ENCODE data around the gene PREPL. TPM values are rescaled to one million over a fixed set of nuclear protein-coding genes. Genes with fewer than 3 reads are reported as not detected.

The PREPL gene
- total and polyA plus RNA-seq, 2 of the 13 experiments (the other 11 are each of a cell fraction or from before 2014, with no cell fraction given), result 19.7 to 34.3 TPM

- WGBS (ENCODE audit: low lambda C conversion rate), result 95% methylated on average over 2 of the region's 2 CpGs
- Histone ChIP-seq H3K4me3 (replicated peaks in 1 of 3; ENCODE audit: insufficient read depth in 1 of 3, low read depth in 2 of 3, low read length in 3 of 3) (no peak overlapping the region), H3K9ac (ENCODE audit: insufficient read depth, low read depth, low read length) (no peak overlapping the region), H3K27me3 (ENCODE audit: control insufficient read depth in 1 of 2, insufficient read depth in 2 of 2, low read length in 2 of 2) (no peaks in the 10 kb centered on the region), H2AFZ (ENCODE audit: low read length) (no peak overlapping the region), H3K79me2 (ENCODE audit: insufficient read depth, low read length) (no peaks in the 10 kb centered on the region), H3K27ac (ENCODE audit: extremely low read length, insufficient read depth, low read length) (no peak overlapping the region), H3K4me2 (ENCODE audit: low read depth, low read length) (no peak overlapping the region), H3K9me3 (ENCODE audit: low read length) (no peaks in the 10 kb centered on the region), H3K36me3 (replicated peaks in 1 of 2; ENCODE audit: control insufficient read depth in 1 of 2, insufficient read depth in 2 of 2, low read length in 2 of 2) (peaks cover 10 to 56% of the 10 kb centered on the region in 2 experiments), H4K20me1 (ENCODE audit: insufficient read depth, low read length) (no peaks in the 10 kb centered on the region), H3K4me1 (ENCODE audit: insufficient read depth, low read length) (no peaks in the 10 kb centered on the region)
- ATAC-seq (no peak), FAIRE-seq (no peak), DNase-seq (ENCODE audit: low spot score) (no peak)
- CTCF ChIA-PET (ENCODE audit: low intra/inter-chr PET ratio, low total read pairs), result no interaction called here
- intact Hi-C loops (cut with micrococcal nuclease; ENCODE audit: unreplicated experiment), result no loop called here
- no TSS peak for BruUV-seq (replicated peaks)
- POLR2A ChIA-PET, result no interaction called here
- in situ Hi-C loops (cut with HindIII; ENCODE audit: extremely low pct_ligation_motif_present, low pct_unique_long_range_greater_than_20kb), result no loop called here
- TF ChIP-seq MAFK (conservative IDR thresholded peaks at IDR 0.05 in 1 of 2, IDR thresholded peaks at IDR 0.05 in 1 of 2; ENCODE audit: low read length in 2 of 2) (peak; percentile 66 to 73), TGIF2 (CRISPR knock-in tag; IDR thresholded peaks at IDR 0.05) (no peak), MAFF (IDR thresholded peaks at IDR 0.05; ENCODE audit: low read depth, low read length) (peak; percentile 58; the same call in 1 of the 2 replicates)
These were observed 32.0 kb downstream of the PREPL start for GRCh38 chr2:44329343-44329742.

DNA sequence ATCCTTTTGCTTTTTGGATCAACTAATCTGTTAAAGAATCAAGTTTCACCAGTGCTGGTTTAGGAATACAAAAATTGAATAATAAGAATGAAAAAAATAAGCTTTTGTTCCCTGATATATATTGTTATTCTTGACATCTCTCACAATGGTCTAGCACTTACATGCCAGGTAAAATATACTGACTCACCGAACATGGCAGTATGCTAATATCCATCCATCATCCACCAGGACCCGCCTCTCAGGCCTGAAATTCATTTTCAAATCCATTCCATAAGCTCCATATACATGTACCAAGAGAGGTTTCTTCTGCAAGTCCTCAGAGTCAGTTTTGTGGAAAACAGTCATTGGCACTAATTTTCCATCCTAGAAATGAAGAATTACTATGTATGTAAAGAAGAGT, 32.5 kb downstream of the PREPL start:
- no peaks in the 10 kb centered on the region for H3K4me1 ChIP-seq (ENCODE audit: insufficient read depth, low read length)
- POLR2A ChIA-PET, result no interaction called here
- in situ Hi-C loops (cut with HindIII; ENCODE audit: extremely low pct_ligation_motif_present, low pct_unique_long_range_greater_than_20kb) (no loop called here), intact Hi-C loops (cut with micrococcal nuclease; ENCODE audit: unreplicated experiment) (no loop called here)
- WGBS (ENCODE audit: low lambda C conversion rate), result 99% methylated on average over 2 of the region's 2 CpGs
- FAIRE-seq, result no peak
- CTCF ChIA-PET (ENCODE audit: low intra/inter-chr PET ratio, low total read pairs), result no interaction called here
- no peaks in the 10 kb centered on the region for H3K9me3 ChIP-seq (ENCODE audit: low read length)
- H3K9ac ChIP-seq (ENCODE audit: insufficient read depth, low read depth, low read length), result no peak overlapping the region
- H3K27ac ChIP-seq (ENCODE audit: extremely low read length, insufficient read depth, low read length), result no peak overlapping the region
- no peaks in the 10 kb centered on the region for H3K27me3 ChIP-seq (ENCODE audit: control insufficient read depth in 1 of 2, insufficient read depth in 2 of 2, low read length in 2 of 2)
- no peaks in the 10 kb centered on the region for H4K20me1 ChIP-seq (ENCODE audit: insufficient read depth, low read length)
- peaks cover 10 to 56% of the 10 kb centered on the region in 2 experiments for H3K36me3 ChIP-seq (replicated peaks in 1 of 2; ENCODE audit: control insufficient read depth in 1 of 2, insufficient read depth in 2 of 2, low read length in 2 of 2)
- no peak overlapping the region for H3K4me2 ChIP-seq (ENCODE audit: low read depth, low read length)
- H3K4me3 ChIP-seq (replicated peaks in 1 of 3; ENCODE audit: insufficient read depth in 1 of 3, low read depth in 2 of 3, low read length in 3 of 3), result no peak overlapping the region
- DNase-seq (ENCODE audit: low spot score), result no peak
- H3K79me2 ChIP-seq (ENCODE audit: insufficient read depth, low read length), result no peaks in the 10 kb centered on the region
- no peak for ATAC-seq
- BruUV-seq (replicated peaks), result no TSS peak
- no peak overlapping the region for H2AFZ ChIP-seq (ENCODE audit: low read length)
- TF ChIP-seq ELF1 (CRISPR knock-in tag; IDR thresholded peaks at IDR 0.05) (no peak), ZNF83 (CRISPR knock-in tag; IDR thresholded peaks at IDR 0.05; ENCODE audit: borderline replicate concordance) (no peak), TBP (CRISPR knock-in tag; IDR thresholded peaks at IDR 0.05) (no peak), NFKBIZ (CRISPR knock-in tag; IDR thresholded peaks at IDR 0.05) (no peak), CENPX (CRISPR knock-in tag; IDR thresholded peaks at IDR 0.05) (no peak), ZNF34 (CRISPR knock-in tag; IDR thresholded peaks at IDR 0.05; ENCODE audit: borderline replicate concordance) (no peak), RNF2 (conservative IDR thresholded peaks at IDR 0.05; ENCODE audit: low read depth) (no peak), ELF4 (CRISPR knock-in tag; IDR thresholded peaks at IDR 0.05; ENCODE audit: borderline replicate concordance) (no peak), ZNF143 (CRISPR knock-in tag; IDR thresholded peaks at IDR 0.05) (no peak), MTF2 (CRISPR knock-in tag; IDR thresholded peaks at IDR 0.05; ENCODE audit: borderline replicate concordance) (no peak), ZNF589 (CRISPR knock-in tag; conservative IDR thresholded peaks at IDR 0.05) (no peak), HNRNPH1 (optimal IDR thresholded peaks at IDR 0.05; ENCODE audit: low read depth, low read length) (no peak)
- TF ChIP-seq, protein P1, sequence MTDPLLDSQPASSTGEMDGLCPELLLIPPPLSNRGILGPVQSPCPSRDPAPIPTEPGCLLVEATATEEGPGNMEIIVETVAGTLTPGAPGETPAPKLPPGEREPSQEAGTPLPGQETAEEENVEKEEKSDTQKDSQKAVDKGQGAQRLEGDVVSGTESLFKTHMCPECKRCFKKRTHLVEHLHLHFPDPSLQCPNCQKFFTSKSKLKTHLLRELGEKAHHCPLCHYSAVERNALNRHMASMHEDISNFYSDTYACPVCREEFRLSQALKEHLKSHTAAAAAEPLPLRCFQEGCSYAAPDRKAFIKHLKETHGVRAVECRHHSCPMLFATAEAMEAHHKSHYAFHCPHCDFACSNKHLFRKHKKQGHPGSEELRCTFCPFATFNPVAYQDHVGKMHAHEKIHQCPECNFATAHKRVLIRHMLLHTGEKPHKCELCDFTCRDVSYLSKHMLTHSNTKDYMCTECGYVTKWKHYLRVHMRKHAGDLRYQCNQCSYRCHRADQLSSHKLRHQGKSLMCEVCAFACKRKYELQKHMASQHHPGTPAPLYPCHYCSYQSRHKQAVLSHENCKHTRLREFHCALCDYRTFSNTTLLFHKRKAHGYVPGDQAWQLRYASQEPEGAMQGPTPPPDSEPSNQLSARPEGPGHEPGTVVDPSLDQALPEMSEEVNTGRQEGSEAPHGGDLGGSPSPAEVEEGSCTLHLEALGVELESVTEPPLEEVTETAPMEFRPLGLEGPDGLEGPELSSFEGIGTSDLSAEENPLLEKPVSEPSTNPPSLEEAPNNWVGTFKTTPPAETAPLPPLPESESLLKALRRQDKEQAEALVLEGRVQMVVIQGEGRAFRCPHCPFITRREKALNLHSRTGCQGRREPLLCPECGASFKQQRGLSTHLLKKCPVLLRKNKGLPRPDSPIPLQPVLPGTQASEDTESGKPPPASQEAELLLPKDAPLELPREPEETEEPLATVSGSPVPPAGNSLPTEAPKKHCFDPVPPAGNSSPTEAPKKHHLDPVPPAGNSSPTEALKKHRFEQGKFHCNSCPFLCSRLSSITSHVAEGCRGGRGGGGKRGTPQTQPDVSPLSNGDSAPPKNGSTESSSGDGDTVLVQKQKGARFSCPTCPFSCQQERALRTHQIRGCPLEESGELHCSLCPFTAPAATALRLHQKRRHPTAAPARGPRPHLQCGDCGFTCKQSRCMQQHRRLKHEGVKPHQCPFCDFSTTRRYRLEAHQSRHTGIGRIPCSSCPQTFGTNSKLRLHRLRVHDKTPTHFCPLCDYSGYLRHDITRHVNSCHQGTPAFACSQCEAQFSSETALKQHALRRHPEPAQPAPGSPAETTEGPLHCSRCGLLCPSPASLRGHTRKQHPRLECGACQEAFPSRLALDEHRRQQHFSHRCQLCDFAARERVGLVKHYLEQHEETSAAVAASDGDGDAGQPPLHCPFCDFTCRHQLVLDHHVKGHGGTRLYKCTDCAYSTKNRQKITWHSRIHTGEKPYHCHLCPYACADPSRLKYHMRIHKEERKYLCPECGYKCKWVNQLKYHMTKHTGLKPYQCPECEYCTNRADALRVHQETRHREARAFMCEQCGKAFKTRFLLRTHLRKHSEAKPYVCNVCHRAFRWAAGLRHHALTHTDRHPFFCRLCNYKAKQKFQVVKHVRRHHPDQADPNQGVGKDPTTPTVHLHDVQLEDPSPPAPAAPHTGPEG (CRISPR knock-in tag; IDR thresholded peaks at IDR 0.05), result no peak
